H1 (cell line): ENCODE measurements around the gene NKAIN4. TPM values are rescaled to one million over a fixed set of nuclear protein-coding genes. Genes with fewer than 3 reads are reported as not detected.

ENCODE experiments used
- CTCF ChIA-PET: fragments of 300-600 bp; sonication (Branson Sonifier 250); formaldehyde crosslinking; loops from one replicate; lab custom pipeline; 2021; ENCODE audit not compliant: partially characterized antibody; lab: Charles Lee
- POLR2A ChIA-PET: fragments of 300-600 bp; sonication (Branson Sonifier 250); formaldehyde crosslinking; loops from one replicate; lab custom pipeline; 2021; ENCODE audit warnings: inconsistent platforms; ENCODE audit not compliant: partially characterized antibody; lab: Charles Lee
- DNase-seq, 2 experiments: peaks; one replicate each; pipeline versions ENCODE4 v3.0.0 to v3.0.0-alpha.2; 2010 to 2022; ENCODE audit warnings: low spot score in 2 of 2, low read depth in 1 of 2, mixed read lengths in 1 of 2
- FAIRE-seq: peaks from 2 replicates; lab custom pipeline; 2011; peaks lifted over from hg19 to GRCh38; lab: Jason Lieb, UNC
- H2AFZ ChIP-seq: 2 replicates; pipeline ENCODE4 v1.8.1; 2012; ENCODE audit warnings: low read length, inconsistent platforms
- H2AK5ac ChIP-seq: 2 replicates; pipeline ENCODE4 v1.6.1; 2013; ENCODE audit warnings: low read depth, low read length
- H2BK120ac ChIP-seq: replicated peaks from 2 replicates; pipeline ENCODE3; 2013; ENCODE audit warnings: low read depth, low read length, inconsistent platforms
- H2BK12ac ChIP-seq: 2 replicates; pipeline ENCODE4 v1.6.1; 2013; ENCODE audit warnings: low read depth, low read length
- H2BK15ac ChIP-seq: 2 replicates; pipeline ENCODE4 v1.6.1; 2013; ENCODE audit warnings: low read length
- H2BK20ac ChIP-seq: 2 replicates; pipeline ENCODE4 v1.6.1; 2013; ENCODE audit warnings: low read length
- H2BK5ac ChIP-seq: 2 replicates; pipeline ENCODE4 v1.6.1; 2013; ENCODE audit warnings: low read depth, low read length
- H3K14ac ChIP-seq: 2 replicates; pipeline ENCODE4 v1.6.1; 2013; ENCODE audit warnings: inconsistent platforms; ENCODE audit not compliant: insufficient read length
- H3K18ac ChIP-seq: 2 replicates; pipeline ENCODE4 v1.6.1; 2013; ENCODE audit warnings: low read length; ENCODE audit errors: extremely low read depth
- H3K23ac ChIP-seq: 2 replicates; pipeline ENCODE4 v1.6.1; 2013; ENCODE audit warnings: inconsistent platforms; ENCODE audit not compliant: insufficient read length
- H3K23me2 ChIP-seq: 2 replicates; pipeline ENCODE4 v1.6.1; 2013; ENCODE audit warnings: low read depth, low read length
- H3K27ac ChIP-seq: 2 replicates; pipeline ENCODE4 v1.6.1; 2011; ENCODE audit warnings: low read depth, low read length, inconsistent platforms
- H3K27me3 ChIP-seq, 4 experiments: replicated peaks in 1 of 4; 1 replicate in 1 of 4; 2 replicates in 3 of 4; pipeline versions ENCODE4 v1.6.1 to v1.8.1; 2011 to 2013; ENCODE audit warnings: low read length in 3 of 4, mild to moderate bottlenecking in 3 of 4, inconsistent platforms in 2 of 4, mixed read lengths in 2 of 4, moderate library complexity in 1 of 4; ENCODE audit not compliant: control insufficient read depth in 3 of 4, insufficient read depth in 3 of 4; ENCODE audit errors: extremely low read depth in 1 of 4
- H3K36me3 ChIP-seq, 4 experiments: 2 replicates each; pipeline versions ENCODE4 v1.6.1 to v1.8.1; 2011 to 2013; ENCODE audit warnings: mild to moderate bottlenecking in 4 of 4, low read length in 3 of 4, moderate library complexity in 2 of 4, control low read depth in 1 of 4, inconsistent platforms in 1 of 4; ENCODE audit not compliant: insufficient read depth in 4 of 4, control insufficient read depth in 2 of 4
- H3K4ac ChIP-seq: replicated peaks from 2 replicates; pipeline ENCODE3; 2013; ENCODE audit warnings: low read length, low read depth, mixed read lengths, inconsistent platforms; ENCODE audit not compliant: insufficient read length
- H3K4me1 ChIP-seq, 4 experiments: replicated peaks in 1 of 4; 1 replicate in 1 of 4; 2 replicates in 3 of 4; pipeline versions ENCODE4 v1.6.1 to v1.8.1; 2011 to 2013; ENCODE audit warnings: low read length in 3 of 4, inconsistent platforms in 2 of 4, mixed read lengths in 1 of 4; ENCODE audit not compliant: insufficient read depth in 4 of 4, control insufficient read depth in 3 of 4
- H3K4me2 ChIP-seq, 2 experiments: 2 replicates each; pipeline versions ENCODE4 v1.6.1 to v1.8.1; 2011 to 2013; ENCODE audit warnings: low read depth in 2 of 2, low read length in 2 of 2, control low read depth in 1 of 2, inconsistent platforms in 1 of 2, mild to moderate bottlenecking in 1 of 2; ENCODE audit not compliant: insufficient read depth in 1 of 2
- H3K4me3 ChIP-seq, 4 experiments: fragments of 200-600, 300-600 bp in 1 of 4; sonication (generic), shearing (Covaris generic), sonication (Bioruptor Twin) in 1 of 4; 2 replicates each; pipeline versions ENCODE4 v1.5.1 to v1.8.1; 2011 to 2016; ENCODE audit warnings: low read length in 4 of 4, low read depth in 3 of 4, control low read depth in 2 of 4, inconsistent platforms in 2 of 4, mild to moderate bottlenecking in 2 of 4, mixed read lengths in 1 of 4, moderate library complexity in 1 of 4; ENCODE audit not compliant: insufficient read depth in 2 of 4; ENCODE audit errors: extremely low read depth in 1 of 4
- H3K56ac ChIP-seq: replicated peaks from 2 replicates; pipeline ENCODE3; 2013; ENCODE audit warnings: low read depth, mild to moderate bottlenecking, mixed read lengths, low read length, inconsistent platforms; ENCODE audit not compliant: insufficient read length
- H3K79me1 ChIP-seq: 2 replicates; pipeline ENCODE4 v1.6.1; 2013; ENCODE audit warnings: low read depth, low read length, control low read depth
- H3K79me2 ChIP-seq, 2 experiments: 2 replicates each; pipeline versions ENCODE4 v1.6.1 to v1.8.1; 2012 to 2013; ENCODE audit warnings: low read length in 2 of 2, mild to moderate bottlenecking in 2 of 2, inconsistent platforms in 1 of 2; ENCODE audit not compliant: insufficient read depth in 2 of 2, control insufficient read depth in 1 of 2
- H3K9ac ChIP-seq, 4 experiments: replicated peaks in 1 of 4; 1 replicate in 1 of 4; 2 replicates in 3 of 4; pipeline versions ENCODE4 v1.6.1 to v1.8.1; 2011 to 2013; ENCODE audit warnings: low read depth in 3 of 4, low read length in 3 of 4, control low read depth in 2 of 4, mild to moderate bottlenecking in 2 of 4, moderate library complexity in 2 of 4, inconsistent platforms in 1 of 4; ENCODE audit errors: extremely low read depth in 1 of 4
- H3K9me3 ChIP-seq, 2 experiments: 2 replicates each; pipeline versions ENCODE4 v1.6.1 to v1.8.1; 2012 to 2013; ENCODE audit warnings: mild to moderate bottlenecking in 2 of 2, moderate library complexity in 2 of 2, control low read depth in 1 of 2, inconsistent platforms in 1 of 2, low read depth in 1 of 2, low read length in 1 of 2, mixed read lengths in 1 of 2; ENCODE audit not compliant: insufficient read depth in 2 of 2
- H4K20me1 ChIP-seq, 2 experiments: replicated peaks in 1 of 2; 2 replicates each; pipeline versions ENCODE3 to v1.8.1; 2011 to 2013; ENCODE audit warnings: inconsistent platforms in 2 of 2, low read length in 2 of 2, mild to moderate bottlenecking in 1 of 2; ENCODE audit not compliant: insufficient read depth in 2 of 2, control insufficient read depth in 1 of 2
- H4K5ac ChIP-seq: 2 replicates; pipeline ENCODE4 v1.6.1; 2013; ENCODE audit warnings: low read length, low read depth, mixed read lengths, inconsistent platforms; ENCODE audit not compliant: insufficient read length
- H4K8ac ChIP-seq: 2 replicates; pipeline ENCODE4 v1.8.0; 2013; ENCODE audit warnings: mild to moderate bottlenecking, moderate library complexity, low read length, inconsistent platforms; ENCODE audit not compliant: insufficient read depth; ENCODE audit errors: extremely low read depth
- H4K91ac ChIP-seq: replicated peaks from 2 replicates; pipeline ENCODE3; 2013; ENCODE audit warnings: low read length, mixed read lengths, inconsistent platforms; ENCODE audit not compliant: insufficient read length
- CHD1 ChIP-seq: IDR thresholded peaks from 2 replicates; pipeline ENCODE4 v1.6.1; 2012; ENCODE audit warnings: low read depth, low read length, improper control_type of control experiment
- EP300 ChIP-seq, 2 experiments: IDR thresholded peaks; 1 replicate in 1 of 2; 2 replicates in 1 of 2; pipeline ENCODE4 v1.6.1; 2011 to 2012; ENCODE audit warnings: low read depth in 2 of 2, low read length in 2 of 2, mild to moderate bottlenecking in 2 of 2, borderline replicate concordance in 1 of 2, inconsistent platforms in 1 of 2, moderate library complexity in 1 of 2
- JUN ChIP-seq: IDR thresholded peaks from 2 replicates; pipeline ENCODE4 v1.6.1; 2011; ENCODE audit warnings: low read depth, mild to moderate bottlenecking, improper control_type of control experiment, low read length
- JUND ChIP-seq: IDR thresholded peaks from 2 replicates; pipeline ENCODE4 v1.6.1; 2011; ENCODE audit warnings: mild to moderate bottlenecking, improper control_type of control experiment, low read length
- KDM5A ChIP-seq: fragments of 200-600 bp; IDR thresholded peaks from 2 replicates; pipeline ENCODE4 v1.7.1; 2012; ENCODE audit warnings: mild to moderate bottlenecking, low read length, inconsistent platforms, mixed read lengths
- POLR2A ChIP-seq, 2 experiments: IDR thresholded peaks; 1 replicate in 1 of 2; 2 replicates in 1 of 2; pipeline ENCODE4 v1.6.1; 2011; ENCODE audit warnings: low read depth in 2 of 2, low read length in 2 of 2, mild to moderate bottlenecking in 2 of 2; ENCODE audit errors: control extremely low read depth in 1 of 2
- POLR2AphosphoS5 ChIP-seq: IDR thresholded peaks from 2 replicates; pipeline ENCODE4 v1.6.1; 2011; ENCODE audit warnings: low read depth, low read length
- RFX5 ChIP-seq: IDR thresholded peaks from 2 replicates; pipeline ENCODE4 v1.6.1; 2011; ENCODE audit warnings: low read depth, low read length, improper control_type of control experiment, borderline replicate concordance
- SP2 ChIP-seq: IDR thresholded peaks from 2 replicates; pipeline ENCODE4 v1.6.1; 2012; ENCODE audit warnings: mild to moderate bottlenecking, low read length, inconsistent platforms
- TBP ChIP-seq: IDR thresholded peaks from 2 replicates; pipeline ENCODE4 v1.6.1; 2011; ENCODE audit warnings: low read depth, low read length, improper control_type of control experiment
- WGBS, 2 experiments: shearing (Covaris generic) in 1 of 2; methylation state at CpG; one replicate each; pipeline versions ENCODE4 v1.1.6 to v1.1.7; 2013 to 2015; ENCODE audit warnings: low lambda C conversion rate in 2 of 2, mixed read lengths in 2 of 2, inconsistent platforms in 1 of 2, low coverage in 1 of 2, missing lambda C conversion rate in 1 of 2; ENCODE audit not compliant: insufficient replicate concordance in 2 of 2, insufficient coverage in 1 of 2, insufficient read length in 1 of 2; ENCODE audit errors: extremely low coverage in 1 of 2, missing lambda C conversion rate in 1 of 2; 5-methylcytosine and 5-hydroxymethylcytosine counted together
- polyA plus RNA-seq, 7 experiments: library from polyadenylated mRNA; depleted of rRNA in 3 of 7; stranded (reverse) in 5 of 7; unstranded in 2 of 7; fragments of >200 nt in 5 of 7; fragments of 200-250 nt in 2 of 7; gene quantifications; 1 replicate in 5 of 7; 2 replicates in 1 of 7; 4 replicates in 1 of 7; pipeline versions ENCODE4 v1.2.1 to v1.2.3, GENCODE V29; 2011 to 2013; ENCODE audit warnings: missing spikeins in 2 of 7, mixed read lengths in 2 of 7
- total RNA-seq: library from RNA; stranded (reverse); fragmentation: NEBNext Ultra II Directional; extraction: Animal tissue kit (Norgen Biotek cat#: 25700); gene quantifications from 2 replicates; pipeline ENCODE4 v1.2.1, GENCODE V29; 2021
- TF ChIP-seq, protein P1 (sequence below): IDR thresholded peaks from 2 replicates; pipeline ENCODE4 v1.6.1; 2012; ENCODE audit warnings: low read length, inconsistent platforms
- TF ChIP-seq, protein P2 (sequence below): IDR thresholded peaks from 2 replicates; pipeline ENCODE4 v1.6.1; 2011; ENCODE audit warnings: low read length, improper control_type of control experiment

Gene NKAIN4
- total and polyA plus RNA-seq, 2 of the 8 experiments (the other 6 are each of a cell fraction or from before 2014, with no cell fraction given): 6.9 to 17.0 TPM

DNA sequence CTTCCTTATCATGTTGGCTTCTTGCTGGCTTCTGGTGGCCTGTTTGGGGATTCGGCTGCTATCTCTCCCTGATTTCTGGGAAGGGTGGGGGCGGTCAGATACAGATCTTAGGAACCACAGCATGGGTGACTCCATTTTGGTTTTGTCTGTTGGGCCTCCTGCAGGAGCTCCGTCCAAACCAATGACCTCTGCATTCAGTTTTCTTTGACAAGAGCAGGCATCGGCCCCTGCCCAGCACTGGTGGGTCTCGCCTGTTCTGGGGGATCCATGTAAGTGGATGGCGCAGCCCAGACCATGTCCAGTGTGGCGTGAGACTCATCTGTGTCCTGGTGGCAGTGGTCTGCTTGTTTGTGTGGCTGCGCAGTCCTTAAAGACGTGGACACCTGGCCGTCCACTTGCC, 9.7 kb upstream of the NKAIN4 start:
- H3K23ac ChIP-seq: no peak overlapping the region
- H3K36me3 ChIP-seq: no peaks in the 10 kb centered on the region
- H2BK15ac ChIP-seq: 0 out of 2 replicates have a peak overlapping the region, but pooled peaks have one; percentile 46
- H2BK20ac ChIP-seq: no peak overlapping the region
- H3K27ac ChIP-seq: no peak overlapping the region
- ChIA-PET CTCF (interaction anchor here (1.2 to 11.0 kb wide), 2 partner anchors 18 to 39 kb away, joined by 3 to 63 read pairs; no protein-coding TSS in a partner anchor), POLR2A (interaction anchor here (0.7 to 1.0 kb wide), 2 partner anchors 9 to 217 kb away, joined by 3 to 4 read pairs; no protein-coding TSS in a partner anchor)
- H2AK5ac ChIP-seq: no peak overlapping the region
- H4K8ac ChIP-seq: no peak overlapping the region
- H2BK120ac ChIP-seq: no peak overlapping the region
- H3K4me2 ChIP-seq: no peak overlapping the region
- H3K79me2 ChIP-seq: no peaks in the 10 kb centered on the region
- H3K9ac ChIP-seq: no peak overlapping the region
- H3K79me1 ChIP-seq: no peaks in the 10 kb centered on the region
- H3K18ac ChIP-seq: no peak overlapping the region
- no peak overlapping the region for H4K91ac ChIP-seq
- H4K20me1 ChIP-seq: no peaks in the 10 kb centered on the region
- H3K56ac ChIP-seq: no peak overlapping the region
- no peak overlapping the region for H3K4me3 ChIP-seq
- H2BK5ac ChIP-seq: no peak overlapping the region
- no peaks in the 10 kb centered on the region for H3K9me3 ChIP-seq
- no peak overlapping the region for H3K4ac ChIP-seq
- H3K4me1 ChIP-seq: peaks cover 0 to 2% (median 0%) of the 10 kb centered on the region in 4 experiments; a peak in 2 of 7 replicates
- no peak overlapping the region for H3K14ac ChIP-seq
- no peaks in the 10 kb centered on the region for H3K23me2 ChIP-seq
- FAIRE-seq: no peak
- no peak overlapping the region for H4K5ac ChIP-seq
- H3K27me3 ChIP-seq: peaks cover 0 to 2% (median 0%) of the 10 kb centered on the region in 4 experiments; a peak in 2 of 7 replicates
- DNase-seq: no peak
- no peak overlapping the region for H2AFZ ChIP-seq
- WGBS, 2 experiments: 90% methylated on average over 10 of the region's 10 CpGs; no CpG with 5 or more reads in 1 of the 2 experiments
- H2BK12ac ChIP-seq: peak overlapping the region; percentile 68; the same call in 1 of the 2 replicates
- TF ChIP-seq, protein P1, sequence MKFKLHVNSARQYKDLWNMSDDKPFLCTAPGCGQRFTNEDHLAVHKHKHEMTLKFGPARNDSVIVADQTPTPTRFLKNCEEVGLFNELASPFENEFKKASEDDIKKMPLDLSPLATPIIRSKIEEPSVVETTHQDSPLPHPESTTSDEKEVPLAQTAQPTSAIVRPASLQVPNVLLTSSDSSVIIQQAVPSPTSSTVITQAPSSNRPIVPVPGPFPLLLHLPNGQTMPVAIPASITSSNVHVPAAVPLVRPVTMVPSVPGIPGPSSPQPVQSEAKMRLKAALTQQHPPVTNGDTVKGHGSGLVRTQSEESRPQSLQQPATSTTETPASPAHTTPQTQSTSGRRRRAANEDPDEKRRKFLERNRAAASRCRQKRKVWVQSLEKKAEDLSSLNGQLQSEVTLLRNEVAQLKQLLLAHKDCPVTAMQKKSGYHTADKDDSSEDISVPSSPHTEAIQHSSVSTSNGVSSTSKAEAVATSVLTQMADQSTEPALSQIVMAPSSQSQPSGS: no peak
- TF ChIP-seq TBP: no peak
- no peak for TF ChIP-seq CHD1
- TF ChIP-seq RFX5: no peak
- no peak for TF ChIP-seq JUN
- no peak for TF ChIP-seq EP300 (IDR thresholded peaks at IDR 0.05; ENCODE audit: borderline replicate concordance in 1 of 2, low read depth in 2 of 2, low read length in 2 of 2)
- TF ChIP-seq, protein P2, sequence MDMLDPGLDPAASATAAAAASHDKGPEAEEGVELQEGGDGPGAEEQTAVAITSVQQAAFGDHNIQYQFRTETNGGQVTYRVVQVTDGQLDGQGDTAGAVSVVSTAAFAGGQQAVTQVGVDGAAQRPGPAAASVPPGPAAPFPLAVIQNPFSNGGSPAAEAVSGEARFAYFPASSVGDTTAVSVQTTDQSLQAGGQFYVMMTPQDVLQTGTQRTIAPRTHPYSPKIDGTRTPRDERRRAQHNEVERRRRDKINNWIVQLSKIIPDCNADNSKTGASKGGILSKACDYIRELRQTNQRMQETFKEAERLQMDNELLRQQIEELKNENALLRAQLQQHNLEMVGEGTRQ: no peak
- no peak for TF ChIP-seq KDM5A
- no peak for TF ChIP-seq JUND
- no peak for TF ChIP-seq POLR2A (IDR thresholded peaks at IDR 0.05; ENCODE audit: control extremely low read depth in 1 of 2, low read depth in 2 of 2, low read length in 2 of 2)
- no peak for TF ChIP-seq POLR2AphosphoS5
- TF ChIP-seq SP2: no peak
